ENCODE results near the gene CHAF1A.

- TF ChIP-seq, protein P1, sequence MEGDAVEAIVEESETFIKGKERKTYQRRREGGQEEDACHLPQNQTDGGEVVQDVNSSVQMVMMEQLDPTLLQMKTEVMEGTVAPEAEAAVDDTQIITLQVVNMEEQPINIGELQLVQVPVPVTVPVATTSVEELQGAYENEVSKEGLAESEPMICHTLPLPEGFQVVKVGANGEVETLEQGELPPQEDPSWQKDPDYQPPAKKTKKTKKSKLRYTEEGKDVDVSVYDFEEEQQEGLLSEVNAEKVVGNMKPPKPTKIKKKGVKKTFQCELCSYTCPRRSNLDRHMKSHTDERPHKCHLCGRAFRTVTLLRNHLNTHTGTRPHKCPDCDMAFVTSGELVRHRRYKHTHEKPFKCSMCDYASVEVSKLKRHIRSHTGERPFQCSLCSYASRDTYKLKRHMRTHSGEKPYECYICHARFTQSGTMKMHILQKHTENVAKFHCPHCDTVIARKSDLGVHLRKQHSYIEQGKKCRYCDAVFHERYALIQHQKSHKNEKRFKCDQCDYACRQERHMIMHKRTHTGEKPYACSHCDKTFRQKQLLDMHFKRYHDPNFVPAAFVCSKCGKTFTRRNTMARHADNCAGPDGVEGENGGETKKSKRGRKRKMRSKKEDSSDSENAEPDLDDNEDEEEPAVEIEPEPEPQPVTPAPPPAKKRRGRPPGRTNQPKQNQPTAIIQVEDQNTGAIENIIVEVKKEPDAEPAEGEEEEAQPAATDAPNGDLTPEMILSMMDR (IDR thresholded peaks at IDR 0.05), result no peak
- TF ChIP-seq EP300 (IDR thresholded peaks at IDR 0.05) (peak; percentile 31 to 85), POLR2A (IDR thresholded peaks at IDR 0.05) (no peak)
Measured at GRCh38 chr19:4391701-4392483, 10.5 kb upstream of the CHAF1A start.

Measured in tibial nerve (tissue), 4 donors.